Astrocyte of the cerebellum (primary cell): ENCODE results near the gene GLOD5.

Experiments used
- DNase-seq: peaks from one replicate; pipeline ENCODE4 v3.0.0-alpha.2; 2011; ENCODE audit warnings: low read depth
- H3K4me3 ChIP-seq: 2 replicates; pipeline ENCODE4 v1.5.1; 2011; ENCODE audit warnings: mild to moderate bottlenecking, low read depth, low read length, moderate library complexity
- CTCF ChIP-seq: IDR thresholded peaks from 2 replicates; pipeline ENCODE4 v1.5.1; 2012; ENCODE audit warnings: low read length, low read depth, moderate library complexity, mild to moderate bottlenecking; ENCODE audit errors: missing control alignments
- in situ Hi-C: cut with HindIII; loops from 2 replicates; pipeline ENCODE4 v1.10.0; 2017; ENCODE audit warnings: low sequenced_read_pairs

The GLOD5 gene

DNA sequence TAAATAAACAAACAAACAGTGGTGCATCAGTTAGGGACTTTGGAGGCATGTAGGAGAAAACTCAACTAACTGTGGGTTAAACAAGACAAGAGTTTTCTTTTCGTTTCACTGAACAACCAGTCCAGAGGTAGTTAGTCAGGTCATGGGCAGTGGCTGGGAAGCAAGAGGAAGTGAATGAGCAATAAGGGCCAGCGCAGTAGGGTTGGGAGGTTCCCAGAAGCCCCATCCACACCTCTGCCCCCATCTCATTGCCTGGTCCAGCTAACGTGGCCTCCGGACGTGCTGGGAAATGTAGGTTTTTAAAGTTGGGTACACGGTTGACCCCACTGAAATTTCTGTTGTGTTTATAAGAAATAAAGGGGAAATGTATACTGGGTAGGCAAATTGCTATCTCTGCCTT is 8.7 kb downstream of the GLOD5 start:
- in situ Hi-C loops: no loop called here

GRCh38 chrX:48772602-48773001 is 11.1 kb downstream of the GLOD5 start:
- DNase-seq: no peak
- TF ChIP-seq CTCF: no peak
- in situ Hi-C loops: no loop called here
- no peak overlapping the region for H3K4me3 ChIP-seq

More for the DNA sequence above, 8.7 kb downstream of the GLOD5 start:
- TF ChIP-seq CTCF: no peak
- H3K4me3 ChIP-seq: no peak overlapping the region
- no peak for DNase-seq

- no peak for TF ChIP-seq CTCF
- in situ Hi-C loops: no loop called here
- no peak for DNase-seq
- no peak overlapping the region for H3K4me3 ChIP-seq
These were observed 15.4 kb downstream of the GLOD5 start for GRCh38 chrX:48776818-48777439.

- no peak overlapping the region for H3K4me3 ChIP-seq
- no peak for TF ChIP-seq CTCF
- DNase-seq: no peak
- in situ Hi-C loops: no loop called here
These were observed 17.9 kb downstream of the GLOD5 start for GRCh38 chrX:48779399-48779798.

- no peak for TF ChIP-seq CTCF
- no peak overlapping the region for H3K4me3 ChIP-seq
- in situ Hi-C loops: no loop called here
- DNase-seq: no peak
These were observed 20.2 kb downstream of the GLOD5 start for GRCh38 chrX:48781705-48782104.

GRCh38 chrX:48782216-48782615 is 20.7 kb downstream of the GLOD5 start:
- no peak for DNase-seq
- no peak for TF ChIP-seq CTCF
- H3K4me3 ChIP-seq: no peak overlapping the region
- in situ Hi-C loops: no loop called here
